ENCODE measurements around the gene AUTS2. TPM values are rescaled to one million over a fixed set of nuclear protein-coding genes. Genes with fewer than 3 reads are reported as not detected.

AUTS2 gene
- total RNA-seq, 1 donor from 2014 or later: 94.1 TPM

- Mint-ChIP-seq H3K4me1 (ENCODE audit: unreplicated experiment) (peaks cover 42% of the 10 kb centered on the region), H3K27ac (peak overlapping the region; percentile 58), H3K9me3 (no peaks in the 10 kb centered on the region), H3K36me3 (peaks cover 14% of the 10 kb centered on the region), H3K4me3 (peak overlapping the region; percentile 40), H3K27me3 (no peaks in the 10 kb centered on the region)
- DNase-seq (ENCODE audit: extremely low spot score, unreplicated experiment): no peak
- no peak for TF ChIP-seq CTCF (conservative IDR thresholded peaks at IDR 0.05)
Measured at GRCh38 chr7:69764147-69764546, 165.9 kb downstream of the AUTS2 start.

GRCh38 chr7:69764681-69765080 lies 166.4 kb downstream of the AUTS2 start:
- Mint-ChIP-seq H3K9me3 (no peaks in the 10 kb centered on the region), H3K27me3 (no peaks in the 10 kb centered on the region), H3K36me3 (peaks cover 14% of the 10 kb centered on the region), H3K4me3 (peak overlapping the region; percentile 40), H3K4me1 (ENCODE audit: unreplicated experiment) (peaks cover 47% of the 10 kb centered on the region), H3K27ac (peak overlapping the region; percentile 58)
- no peak for DNase-seq (ENCODE audit: extremely low spot score, unreplicated experiment)
- TF ChIP-seq CTCF (conservative IDR thresholded peaks at IDR 0.05): no peak

- Mint-ChIP-seq H3K27me3 (no peaks in the 10 kb centered on the region), H3K4me1 (ENCODE audit: unreplicated experiment) (peaks cover 57% of the 10 kb centered on the region), H3K9me3 (no peaks in the 10 kb centered on the region), H3K27ac (no peak overlapping the region), H3K4me3 (no peak overlapping the region), H3K36me3 (peaks cover 14% of the 10 kb centered on the region)
- no peak for TF ChIP-seq CTCF (conservative IDR thresholded peaks at IDR 0.05)
- DNase-seq (ENCODE audit: extremely low spot score, unreplicated experiment): no peak
Measured at GRCh38 chr7:69765879-69766278, 167.6 kb downstream of the AUTS2 start.

GRCh38 chr7:69768986-69769595 lies 170.8 kb downstream of the AUTS2 start:
- Mint-ChIP-seq H3K27me3 (no peaks in the 10 kb centered on the region), H3K9me3 (no peaks in the 10 kb centered on the region), H3K4me3 (no peak overlapping the region), H3K4me1 (ENCODE audit: unreplicated experiment) (peaks cover 55% of the 10 kb centered on the region), H3K27ac (no peak overlapping the region), H3K36me3 (peaks cover 17% of the 10 kb centered on the region)
- no peak for DNase-seq (ENCODE audit: extremely low spot score, unreplicated experiment)
- no peak for TF ChIP-seq CTCF (conservative IDR thresholded peaks at IDR 0.05)

GRCh38 chr7:69769826-69770225 lies 171.6 kb downstream of the AUTS2 start:
- TF ChIP-seq CTCF (conservative IDR thresholded peaks at IDR 0.05): no peak
- Mint-ChIP-seq H3K36me3 (peaks cover 13% of the 10 kb centered on the region), H3K4me3 (no peak overlapping the region), H3K9me3 (no peaks in the 10 kb centered on the region), H3K27ac (no peak overlapping the region), H3K4me1 (ENCODE audit: unreplicated experiment) (peaks cover 48% of the 10 kb centered on the region), H3K27me3 (no peaks in the 10 kb centered on the region)
- no peak for DNase-seq (ENCODE audit: extremely low spot score, unreplicated experiment)

GRCh38 chr7:69770613-69771012 lies 172.3 kb downstream of the AUTS2 start:
- peaks cover 13% of the 10 kb centered on the region for H3K36me3 Mint-ChIP-seq
- peaks cover 51% of the 10 kb centered on the region for H3K4me1 Mint-ChIP-seq (ENCODE audit: unreplicated experiment)

More at GRCh38 chr7:69770613-69771012, 172.3 kb downstream of the AUTS2 start:
- no peak for DNase-seq (ENCODE audit: extremely low spot score, unreplicated experiment)
- no peaks in the 10 kb centered on the region for H3K27me3 Mint-ChIP-seq
- TF ChIP-seq CTCF (conservative IDR thresholded peaks at IDR 0.05): no peak
- no peaks in the 10 kb centered on the region for H3K9me3 Mint-ChIP-seq
- no peak overlapping the region for H3K27ac Mint-ChIP-seq
- H3K4me3 Mint-ChIP-seq: no peak overlapping the region
